GM23338 (cell line): Measurements from ENCODE around the gene SAPCD1.

Source experiments
- EZH2 ChIP-seq: fragments of 200-600 bp; sonication (generic); IDR thresholded peaks from one replicate; pipeline ENCODE4 v1.8.0; 2017; ENCODE audit warnings: antibody characterized with exemption, mild to moderate bottlenecking, low read depth; ENCODE audit not compliant: unreplicated experiment
- EZH2phosphoT487 ChIP-seq: fragments of 200-600 bp; sonication (generic); IDR thresholded peaks from one replicate; pipeline ENCODE4 v1.8.1; 2018; ENCODE audit warnings: antibody characterized with exemption; ENCODE audit not compliant: unreplicated experiment
- POLR2AphosphoS5 ChIP-seq: IDR thresholded peaks from 2 replicates; pipeline ENCODE4 v1.6.1; 2016; ENCODE audit warnings: antibody characterized with exemption, low read depth
- REST ChIP-seq: IDR thresholded peaks from one replicate; pipeline ENCODE4 v1.6.1; 2018; ENCODE audit warnings: antibody characterized with exemption; ENCODE audit not compliant: unreplicated experiment
- TF ChIP-seq, protein P1 (sequence below), 2 experiments: fragments of 200-600 bp in 1 of 2; sonication (generic) in 1 of 2; conservative IDR thresholded peaks; 2 replicates each; pipeline versions ENCODE4 v1.5.1 to v1.6.1; 2016 to 2017; ENCODE audit warnings: antibody characterized with exemption in 2 of 2, low read depth in 2 of 2, mild to moderate bottlenecking in 2 of 2, moderate library complexity in 1 of 2

- TF ChIP-seq EZH2 = no peak
- no peak for TF ChIP-seq POLR2AphosphoS5
- TF ChIP-seq, protein P1, sequence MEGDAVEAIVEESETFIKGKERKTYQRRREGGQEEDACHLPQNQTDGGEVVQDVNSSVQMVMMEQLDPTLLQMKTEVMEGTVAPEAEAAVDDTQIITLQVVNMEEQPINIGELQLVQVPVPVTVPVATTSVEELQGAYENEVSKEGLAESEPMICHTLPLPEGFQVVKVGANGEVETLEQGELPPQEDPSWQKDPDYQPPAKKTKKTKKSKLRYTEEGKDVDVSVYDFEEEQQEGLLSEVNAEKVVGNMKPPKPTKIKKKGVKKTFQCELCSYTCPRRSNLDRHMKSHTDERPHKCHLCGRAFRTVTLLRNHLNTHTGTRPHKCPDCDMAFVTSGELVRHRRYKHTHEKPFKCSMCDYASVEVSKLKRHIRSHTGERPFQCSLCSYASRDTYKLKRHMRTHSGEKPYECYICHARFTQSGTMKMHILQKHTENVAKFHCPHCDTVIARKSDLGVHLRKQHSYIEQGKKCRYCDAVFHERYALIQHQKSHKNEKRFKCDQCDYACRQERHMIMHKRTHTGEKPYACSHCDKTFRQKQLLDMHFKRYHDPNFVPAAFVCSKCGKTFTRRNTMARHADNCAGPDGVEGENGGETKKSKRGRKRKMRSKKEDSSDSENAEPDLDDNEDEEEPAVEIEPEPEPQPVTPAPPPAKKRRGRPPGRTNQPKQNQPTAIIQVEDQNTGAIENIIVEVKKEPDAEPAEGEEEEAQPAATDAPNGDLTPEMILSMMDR (conservative IDR thresholded peaks at IDR 0.05; ENCODE audit: low read depth in 2 of 2) = no peak
- TF ChIP-seq REST = no peak
- TF ChIP-seq EZH2phosphoT487 = no peak
These were observed 43.5 kb downstream of the SAPCD1 start for GRCh38 chr6:31805939-31806469.
